GM04504 (cell line): ENCODE data around the gene RASGRP2.

Experiments used
- DNase-seq: peaks from one replicate; pipeline ENCODE4 v3.0.0-alpha.2; 2012; ENCODE audit warnings: low read depth

RASGRP2 gene

GRCh38 chr11:64743591-64744543, at the start of gene RASGRP2:
TSS of gene RASGRP2 (minus strand) at chr11:64744142. CDS start at chr11:64742866, 1,276 bp downstream.
- DNase-seq, result no peak

GRCh38 chr11:64792482-64792881, 48.5 kb upstream of the RASGRP2 start:
- no peak for DNase-seq

GRCh38 chr11:64791781-64792291, 47.9 kb upstream of the RASGRP2 start:
- DNase-seq, result no peak

DNA sequence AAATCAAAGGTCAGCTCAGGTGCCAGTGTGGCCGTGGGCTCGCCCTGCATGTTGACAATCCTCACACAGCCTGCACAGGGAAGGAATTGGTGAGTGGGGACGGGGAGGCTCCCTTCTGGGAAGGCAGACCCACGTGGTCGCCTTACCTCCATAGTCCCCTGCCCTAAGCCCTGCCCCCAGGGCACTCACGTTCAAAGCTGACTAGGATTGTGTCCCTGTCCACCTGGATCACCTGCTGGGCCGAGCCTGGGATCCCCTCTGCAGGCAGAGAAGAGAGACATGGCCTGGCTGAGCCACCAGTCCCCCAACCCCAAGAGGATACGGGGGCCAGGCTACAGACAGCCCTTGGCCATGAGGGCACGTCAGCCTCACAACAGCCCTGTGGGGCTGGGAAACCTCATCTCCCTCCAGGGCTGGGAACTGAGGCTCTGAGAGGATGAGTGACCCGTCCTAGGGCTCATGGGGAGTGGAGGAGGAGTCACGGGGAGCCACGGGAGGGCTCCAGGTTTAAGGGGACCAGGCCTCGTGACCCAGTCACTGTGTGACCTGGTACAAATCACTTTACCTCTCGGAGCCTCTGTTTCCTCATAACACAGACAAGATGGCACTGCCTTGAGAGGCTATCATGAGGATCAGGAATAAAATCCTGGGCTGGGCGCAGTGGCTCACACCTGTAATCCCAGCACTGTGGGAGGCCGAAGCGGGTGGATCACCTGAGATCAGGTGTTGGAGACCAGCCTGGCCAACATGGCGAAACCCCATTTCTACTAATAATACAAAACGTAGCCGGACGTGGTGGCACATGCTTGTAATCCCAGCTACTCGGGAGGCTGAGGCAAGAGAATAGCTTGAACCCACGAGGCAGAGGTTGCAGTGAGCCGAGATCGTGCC, 46.5 kb upstream of the RASGRP2 start:
- no peak for DNase-seq

DNA sequence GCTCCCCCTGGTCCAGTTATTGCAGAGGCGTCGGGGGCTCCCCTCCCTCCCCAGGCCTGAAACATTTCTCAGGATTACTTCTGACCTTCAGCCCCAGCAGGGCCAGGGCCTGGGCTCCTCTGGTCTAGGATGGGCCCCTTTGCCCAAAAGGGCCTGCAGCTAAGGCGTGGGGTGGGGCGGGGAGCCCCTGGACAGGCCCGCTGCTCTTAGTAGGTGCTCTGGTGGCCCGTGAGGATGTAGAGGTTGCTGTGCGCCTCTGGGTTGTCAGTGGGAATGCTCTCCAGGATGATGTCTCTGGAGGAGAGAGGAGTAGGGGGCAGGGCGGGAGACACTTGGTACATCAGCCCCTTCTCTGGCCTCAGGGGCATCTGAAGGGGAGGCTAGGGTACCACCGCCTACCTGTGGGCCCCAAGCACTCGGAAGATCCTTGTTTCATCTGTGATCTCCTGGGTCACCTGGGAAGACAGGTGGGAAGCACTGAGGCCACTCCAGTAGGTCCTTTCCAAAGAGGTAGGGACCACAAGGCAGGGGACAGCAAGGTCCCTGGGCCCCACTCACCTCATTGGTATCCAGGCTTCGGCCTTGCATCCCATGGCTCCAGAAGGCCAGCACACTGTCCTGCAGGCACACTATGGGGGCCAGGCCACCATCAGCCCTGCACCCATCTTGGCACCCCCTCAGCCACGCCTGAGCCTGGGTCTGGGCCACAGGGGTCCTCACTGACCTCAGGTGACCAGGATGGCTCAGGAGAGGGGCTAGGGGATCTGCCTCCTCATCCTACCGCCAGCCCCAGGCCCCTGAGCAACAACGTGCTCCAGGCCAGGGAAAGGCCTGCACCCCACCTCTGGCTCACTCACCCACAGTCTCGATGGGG, 45.6 kb upstream of the RASGRP2 start:
- DNase-seq, result no peak

- DNase-seq, result no peak
These were observed 44.6 kb upstream of the RASGRP2 start for GRCh38 chr11:64788321-64789215.

DNA sequence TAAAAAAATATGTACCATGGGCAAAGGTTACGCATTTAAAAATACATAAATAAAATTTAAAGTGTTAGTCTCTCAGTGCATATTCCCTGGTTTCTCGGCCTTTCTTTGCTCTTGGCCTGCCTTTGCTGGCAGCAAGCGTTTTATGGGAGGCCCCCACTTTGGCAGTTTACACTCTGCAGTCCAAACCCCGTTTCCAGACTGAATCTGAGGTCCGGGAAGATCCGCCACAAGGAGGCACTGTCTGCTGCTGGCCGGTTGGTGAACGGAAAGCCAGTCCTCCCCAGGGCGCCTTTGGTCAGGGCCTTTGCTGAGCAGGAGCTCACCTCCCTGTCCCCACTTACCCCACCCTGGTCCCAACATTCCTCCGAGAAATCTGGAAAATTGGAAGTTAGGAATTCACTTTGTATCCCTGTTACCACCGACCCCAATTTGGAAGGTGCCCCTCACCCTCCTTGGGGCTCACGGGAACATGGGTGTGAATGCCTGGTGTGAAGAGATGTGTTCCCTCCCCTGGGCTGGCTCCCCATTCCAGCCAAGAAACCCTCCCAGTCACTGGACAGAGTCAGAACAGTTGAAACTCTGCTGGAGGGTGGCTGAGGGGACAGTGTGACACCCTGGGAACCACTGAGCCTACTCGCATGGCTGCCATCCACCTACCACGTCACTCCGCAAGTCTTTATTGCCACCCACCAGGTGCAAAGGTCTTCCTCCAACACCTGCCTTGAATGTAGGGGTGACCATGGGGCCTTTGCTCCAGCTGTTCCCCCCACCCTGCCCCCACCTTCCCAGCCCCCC, 43.8 kb upstream of the RASGRP2 start:
- no peak for DNase-seq

DNA sequence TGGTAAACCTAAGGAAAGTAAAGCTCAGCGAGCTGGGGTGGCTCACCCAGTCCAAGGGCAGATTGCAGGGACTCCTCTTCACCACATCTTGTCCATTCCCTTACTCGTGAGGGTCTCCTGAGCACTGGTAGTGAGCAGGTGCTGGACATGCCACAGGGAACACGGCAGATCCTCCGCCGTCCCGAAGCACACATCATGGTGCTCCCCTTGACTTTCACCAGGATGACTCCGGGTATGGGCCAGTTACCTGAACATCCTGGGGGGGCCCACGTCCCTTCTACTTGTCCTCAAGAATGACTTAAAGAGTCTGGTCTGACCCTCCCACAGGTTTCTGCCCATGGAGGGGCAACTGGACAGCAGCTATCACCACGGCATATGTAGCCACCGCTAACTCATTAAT, 42.4 kb upstream of the RASGRP2 start:
- DNase-seq, result no peak

DNA sequence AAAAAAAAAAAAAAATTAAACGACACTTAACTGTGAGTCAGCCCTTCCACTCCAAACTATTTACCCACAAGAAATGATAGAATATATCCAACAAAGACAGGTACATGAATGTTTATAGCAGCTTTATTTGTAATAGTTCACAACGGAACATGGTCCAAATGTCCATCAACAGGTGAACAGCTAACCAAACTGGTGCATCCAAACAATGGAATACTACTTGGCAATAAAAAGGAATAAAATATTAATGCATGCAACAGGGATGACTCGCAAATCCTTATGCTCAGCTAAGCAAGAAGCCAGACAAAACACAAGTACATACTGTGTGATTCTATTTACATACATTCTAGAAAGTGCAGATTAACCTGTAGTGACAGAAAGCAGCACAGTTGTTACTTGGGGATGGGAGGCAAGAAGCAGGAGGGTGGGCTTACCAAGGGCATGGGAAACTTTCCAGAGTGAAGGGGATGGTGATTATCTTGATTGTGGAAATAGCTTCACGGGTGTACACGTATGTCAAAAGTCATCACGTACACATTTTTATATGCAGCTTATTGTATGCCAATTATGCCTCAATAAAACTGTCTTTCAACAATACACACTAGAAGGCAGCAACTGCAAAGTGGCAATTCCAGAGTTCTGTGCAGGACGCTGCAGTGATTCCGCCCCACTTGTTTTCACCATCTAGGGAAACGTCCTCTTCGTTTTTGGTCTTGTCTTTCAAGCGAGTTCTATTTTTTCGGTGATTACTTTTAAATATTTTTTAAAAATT, 41.1 kb upstream of the RASGRP2 start:
- DNase-seq, result no peak

- DNase-seq, result peak; percentile 100
These were observed 34.7 kb upstream of the RASGRP2 start, which contains the start of gene SF1 for GRCh38 chr11:64778473-64779298. TSS of gene SF1 (minus strand) at chr11:64778542. CDS start at chr11:64778392, 150 bp downstream.

GRCh38 chr11:64778223-64778472, 34.2 kb upstream of the RASGRP2 start:
- no peak for DNase-seq

DNA sequence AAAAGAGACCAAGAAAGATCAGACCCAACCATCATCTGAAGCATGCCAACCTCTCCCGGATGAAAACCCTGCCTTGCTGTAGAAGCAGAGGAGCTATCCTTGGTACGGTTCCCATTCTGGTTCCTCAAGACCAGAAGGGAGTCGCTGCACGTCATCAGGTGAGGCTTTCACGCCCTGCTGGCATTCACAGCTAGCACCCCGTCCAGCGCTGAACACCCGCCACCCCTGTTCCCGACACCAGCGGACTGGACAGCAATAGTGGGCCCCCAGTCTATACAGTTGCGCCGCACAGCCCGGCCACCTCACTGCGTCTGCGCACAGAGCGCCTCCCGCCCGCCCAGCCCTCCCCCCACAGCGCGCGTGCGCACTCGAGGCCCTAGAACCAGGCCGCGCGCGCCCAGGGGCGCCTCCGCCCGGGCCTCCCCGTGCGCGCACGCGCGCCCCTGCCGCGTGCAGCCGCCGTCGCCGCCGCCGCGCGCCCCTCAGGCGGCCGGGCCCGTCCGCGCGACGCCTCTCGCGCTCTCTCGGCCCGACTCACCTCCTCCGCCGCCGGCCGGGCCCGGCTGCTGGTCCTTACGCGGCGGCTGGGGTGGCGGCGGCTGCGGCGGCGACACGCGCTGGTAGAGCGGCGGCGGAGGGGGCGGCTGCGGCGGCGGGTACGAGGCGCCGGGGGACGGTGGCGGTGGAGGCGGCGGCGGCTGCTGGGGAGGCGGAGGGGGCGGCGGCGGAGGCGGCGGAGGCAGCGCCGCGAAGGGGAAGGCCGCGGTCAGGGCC, 33.7 kb upstream of the RASGRP2 start:
- DNase-seq, result peak; percentile 71

DNA sequence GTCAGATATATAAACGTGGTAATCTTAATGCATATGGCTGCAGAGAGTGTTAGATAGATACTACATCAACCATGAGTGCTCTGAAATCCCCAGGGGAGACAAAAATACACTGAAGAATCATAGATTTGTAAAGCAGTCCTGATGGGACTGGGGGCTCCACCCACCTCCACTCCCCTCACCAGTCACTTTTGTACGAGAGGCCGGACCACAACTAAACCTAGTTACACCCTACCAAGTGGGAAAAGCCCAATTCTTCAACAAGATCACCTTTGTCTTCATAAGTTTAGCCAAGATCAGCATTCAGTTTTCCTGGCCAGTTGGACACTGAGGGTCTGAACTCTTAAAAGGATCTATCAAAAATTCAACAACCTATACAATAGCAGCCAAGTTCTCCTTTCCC, 32.9 kb upstream of the RASGRP2 start:
- DNase-seq, result no peak

DNA sequence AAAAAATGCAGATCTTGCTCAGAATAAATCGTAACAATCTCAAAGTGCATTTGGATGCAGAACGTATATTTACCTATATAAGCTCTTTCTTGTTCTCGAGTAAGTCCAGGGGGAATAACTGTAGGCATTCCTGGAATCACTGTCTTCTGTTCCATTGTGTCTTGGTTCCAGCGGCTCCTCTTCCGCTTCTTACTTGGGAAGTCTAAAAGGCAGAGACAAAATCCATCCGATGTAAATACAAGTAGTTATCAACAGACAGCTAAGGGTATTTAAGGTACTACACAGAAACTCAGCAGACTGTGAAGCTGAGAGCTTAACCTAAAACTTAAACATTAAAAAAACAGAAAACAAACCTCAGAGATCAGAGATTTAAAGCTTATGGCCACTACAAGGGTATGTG, 32.5 kb upstream of the RASGRP2 start:
- DNase-seq, result no peak

GRCh38 chr11:64774144-64774543, 30.2 kb upstream of the RASGRP2 start:
- DNase-seq, result no peak

DNA sequence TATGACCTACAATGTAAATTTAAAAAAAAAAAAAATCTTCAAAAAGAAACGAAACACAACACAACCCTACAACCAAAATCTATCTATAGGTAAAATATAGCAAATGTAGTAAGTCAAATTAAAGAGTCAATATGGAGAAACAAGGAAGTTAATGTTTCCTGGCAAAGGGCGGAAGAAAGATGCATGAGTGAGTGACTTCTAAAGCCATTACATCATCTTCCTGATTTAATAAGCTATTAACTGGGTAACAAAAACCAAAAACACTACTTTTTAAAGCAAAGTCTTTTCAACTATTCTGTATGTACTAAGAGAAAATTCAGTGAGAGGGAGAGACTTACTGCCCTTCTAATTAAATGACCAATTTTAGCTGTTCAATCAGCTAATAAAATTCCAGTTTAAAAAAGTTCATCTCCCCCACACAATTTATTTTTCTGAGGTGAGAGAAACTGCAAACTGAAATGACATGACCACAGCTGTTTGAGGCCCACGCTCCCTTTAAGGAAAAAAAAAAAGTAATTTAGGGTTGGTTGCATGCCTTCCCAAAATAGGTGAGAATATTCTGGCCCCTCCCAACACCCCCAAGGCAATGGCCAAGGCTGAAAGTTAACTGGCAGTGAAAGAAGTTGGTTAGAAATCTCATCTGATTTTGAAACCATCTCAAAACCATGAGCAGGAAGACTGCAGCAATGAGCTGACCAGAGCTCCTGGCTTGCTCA, 28.5 kb upstream of the RASGRP2 start:
- DNase-seq, result no peak

GRCh38 chr11:64771861-64772260, 27.9 kb upstream of the RASGRP2 start:
- no peak for DNase-seq
